Upper lobe of left lung (tissue), 6 donors: Measurements from ENCODE around the gene DUSP6. TPM values are rescaled to one million over a fixed set of nuclear protein-coding genes. Genes with fewer than 3 reads are reported as not detected.

Source experiments
- ATAC-seq, 2 donors: fragments of 200-7000 bp; cut with Tn5 transposase; one replicate each; pipeline ENCODE4 v1.9.1; 2022; ENCODE audit warnings: mild to moderate bottlenecking in 2 of 2, moderate library complexity in 2 of 2; ENCODE audit not compliant: low FRiP score in 2 of 2
- DNase-seq, 2 donors: peaks; one replicate each; pipeline ENCODE4 v3.0.0-alpha.2; 2019 to 2020
- H3K27ac ChIP-seq, 4 donors: fragments of 200-600 bp; sonication (generic); one replicate each; pipeline ENCODE4 v1.5.1; 2016 to 2019
- H3K27me3 ChIP-seq, 4 donors: fragments of 200-600 bp; sonication (generic); one replicate each; pipeline ENCODE4 v1.5.1; 2017 to 2019
- H3K36me3 ChIP-seq, 4 donors: fragments of 200-600 bp; sonication (generic); one replicate each; pipeline ENCODE4 v1.5.1; 2016 to 2019
- H3K4me1 ChIP-seq, 4 donors: fragments of 200-600 bp; sonication (generic); one replicate each; pipeline ENCODE4 v1.5.1; 2018 to 2019
- H3K4me3 ChIP-seq, 4 donors: fragments of 200-600 bp; sonication (generic); one replicate each; pipeline ENCODE4 v1.5.1; 2017 to 2019; ENCODE audit warnings: mild to moderate bottlenecking in 2 of 4, moderate library complexity in 1 of 4
- H3K9me3 ChIP-seq, 4 donors: fragments of 200-600 bp; sonication (generic); one replicate each; pipeline ENCODE4 v1.5.1; 2018 to 2019
- CTCF ChIP-seq, 6 experiments: fragments of 450-650 bp in 4 of 6; fragments of 200-600 bp in 2 of 6; sonication (generic) in 2 of 6; IDR thresholded peaks; one replicate each; pipeline ENCODE4 v1.5.1; 2016 to 2019; ENCODE audit warnings: antibody characterized with exemption in 6 of 6
- EP300 ChIP-seq, 4 donors: sonication (generic); formaldehyde crosslinking; IDR thresholded peaks; one replicate each; pipeline ENCODE4 v1.5.1; 2017; ENCODE audit warnings: antibody characterized with exemption in 4 of 4, control low read depth in 2 of 4
- POLR2A ChIP-seq, 4 donors: fragments of 450-650 bp; IDR thresholded peaks; one replicate each; pipeline ENCODE4 v1.5.1; 2016 to 2017; ENCODE audit warnings: antibody characterized with exemption in 4 of 4, mild to moderate bottlenecking in 2 of 4
- POLR2AphosphoS5 ChIP-seq, 2 donors: sonication (generic); formaldehyde crosslinking; IDR thresholded peaks; one replicate each; pipeline ENCODE4 v1.5.1; 2017; ENCODE audit warnings: antibody characterized with exemption in 2 of 2
- WGBS, 2 donors: methylation state at CpG; one replicate each; pipeline ENCODE4 v1.1.5; 2017 to 2018; 5-methylcytosine and 5-hydroxymethylcytosine counted together
- total RNA-seq, 6 donors: library from RNA; depleted of rRNA in 4 of 6; stranded (reverse); fragments of >200 nt in 4 of 6; gene quantifications; one replicate each; pipeline versions ENCODE4 v1.1.0 to v1.2.1, GENCODE V29; 2016 to 2021
- donor health status: DM: no; HTN: no; CAD: no; lungs with moderate emphysema.
- donor health status: DM: no; HTN: yes; CAD: no; lungs with severe emphysema.

Gene DUSP6
- total RNA-seq, 6 donors from 2014 or later: 18.4 to 236 (median 86.0) TPM

GRCh38 chr12:89353188-89353822 is 1.0 kb upstream of the DUSP6 start:
- 0 to 2% methylated on average over 17 to 21 of the region's 49 CpGs for WGBS, 2 donors
- Histone ChIP-seq H3K36me3 (peaks cover 0 to 21% (median 7%) of the 10 kb centered on the region in 4 donors), H3K27ac (peak overlapping the region; percentile 96 to 100 (median 99)), H3K9me3 (no peaks in the 10 kb centered on the region), H3K4me3 (peak overlapping the region; percentile 60 to 85 (median 74)), H3K4me1 (peaks cover 14 to 60% (median 30%) of the 10 kb centered on the region in 4 donors), H3K27me3 (no peaks in the 10 kb centered on the region)
- DNase-seq (peak; percentile 77 to 95), ATAC-seq (peak; percentile 73 to 77)
- TF ChIP-seq EP300 (IDR thresholded peaks at IDR 0.05): no peak
- peak; percentile 22 to 65 for TF ChIP-seq POLR2AphosphoS5 (IDR thresholded peaks at IDR 0.05)
- TF ChIP-seq POLR2A (IDR thresholded peaks at IDR 0.05): peak in 3 of 4 donors; percentile 59 to 88 (median 60)
- peak in 3 of 6 experiments; percentile 3 to 16 (median 16) for TF ChIP-seq CTCF (IDR thresholded peaks at IDR 0.05)

- H3K36me3 ChIP-seq: peaks cover 0 to 25% (median 8%) of the 10 kb centered on the region in 4 donors
- DNase-seq: no peak
- no peak for ATAC-seq
- H3K4me1 ChIP-seq: peaks cover 22 to 66% (median 33%) of the 10 kb centered on the region in 4 donors
- 0 to 1% methylated on average over 10 of the region's 10 CpGs for WGBS, 2 donors
- peak overlapping the region; percentile 96 to 100 (median 99) for H3K27ac ChIP-seq
- H3K4me3 ChIP-seq: peak overlapping the region; percentile 62 to 85 (median 74)
- TF ChIP-seq EP300 (IDR thresholded peaks at IDR 0.05) (no peak), POLR2A (IDR thresholded peaks at IDR 0.05) (peak in 2 of 4 donors; percentile 72 to 79)
- no peaks in the 10 kb centered on the region for H3K27me3 ChIP-seq
- H3K9me3 ChIP-seq: no peaks in the 10 kb centered on the region
Observed at GRCh38 chr12:89352242-89352491, 134 bp downstream of the DUSP6 start.

GRCh38 chr12:89351489-89352241 is 636 bp downstream of the DUSP6 start:
- ATAC-seq (peak; percentile 1 to 4), DNase-seq (peak; percentile 53 to 90)
- WGBS, 2 donors: 0 to 1% methylated on average over 8 to 47 of the region's 87 CpGs
- TF ChIP-seq POLR2AphosphoS5 (IDR thresholded peaks at IDR 0.05) (peak in 1 of 2 donors; percentile 38), EP300 (IDR thresholded peaks at IDR 0.05) (no peak), POLR2A (IDR thresholded peaks at IDR 0.05) (no peak), CTCF (IDR thresholded peaks at IDR 0.05) (peak in 1 of 6 experiments; percentile 4)
- H3K27ac ChIP-seq: peak overlapping the region; percentile 96 to 100 (median 99)
- H3K36me3 ChIP-seq: peaks cover 0 to 25% (median 8%) of the 10 kb centered on the region in 4 donors
- H3K4me3 ChIP-seq: peak overlapping the region; percentile 62 to 85 (median 74)
- no peaks in the 10 kb centered on the region for H3K9me3 ChIP-seq
- H3K27me3 ChIP-seq: no peaks in the 10 kb centered on the region
- H3K4me1 ChIP-seq: peaks cover 27 to 66% (median 35%) of the 10 kb centered on the region in 4 donors

GRCh38 chr12:89350630-89351488 is 1.4 kb downstream of the DUSP6 start:
- ATAC-seq (no peak), DNase-seq (peak in 1 of 2 donors; percentile 81)
- H3K4me3 ChIP-seq: peak overlapping the region; percentile 62 to 85 (median 74)
- peaks cover 30 to 66% (median 37%) of the 10 kb centered on the region in 4 donors for H3K4me1 ChIP-seq
- no peaks in the 10 kb centered on the region for H3K27me3 ChIP-seq
- H3K36me3 ChIP-seq: peaks cover 0 to 25% (median 8%) of the 10 kb centered on the region in 4 donors
- no peaks in the 10 kb centered on the region for H3K9me3 ChIP-seq
- 2 to 3% methylated on average over 34 to 41 of the region's 51 CpGs for WGBS, 2 donors
- TF ChIP-seq POLR2A (IDR thresholded peaks at IDR 0.05) (no peak), POLR2AphosphoS5 (IDR thresholded peaks at IDR 0.05) (no peak), CTCF (IDR thresholded peaks at IDR 0.05) (no peak), EP300 (IDR thresholded peaks at IDR 0.05) (no peak)
- H3K27ac ChIP-seq: peak overlapping the region; percentile 96 to 100 (median 99)
